ENCODE measurements around the gene PRADC1. TPM values are rescaled to one million over a fixed set of nuclear protein-coding genes. Genes with fewer than 3 reads are reported as not detected.
A peak's percentile ranks its signal among the peaks of the same experiment; 100 is the strongest.

The PRADC1 gene
- total and polyA plus RNA-seq, 9 of the 15 experiments (the other 6 are each of a cell fraction or from before 2014, with no cell fraction given), result 7.3 to 47.4 (median 34.2) TPM

DNA sequence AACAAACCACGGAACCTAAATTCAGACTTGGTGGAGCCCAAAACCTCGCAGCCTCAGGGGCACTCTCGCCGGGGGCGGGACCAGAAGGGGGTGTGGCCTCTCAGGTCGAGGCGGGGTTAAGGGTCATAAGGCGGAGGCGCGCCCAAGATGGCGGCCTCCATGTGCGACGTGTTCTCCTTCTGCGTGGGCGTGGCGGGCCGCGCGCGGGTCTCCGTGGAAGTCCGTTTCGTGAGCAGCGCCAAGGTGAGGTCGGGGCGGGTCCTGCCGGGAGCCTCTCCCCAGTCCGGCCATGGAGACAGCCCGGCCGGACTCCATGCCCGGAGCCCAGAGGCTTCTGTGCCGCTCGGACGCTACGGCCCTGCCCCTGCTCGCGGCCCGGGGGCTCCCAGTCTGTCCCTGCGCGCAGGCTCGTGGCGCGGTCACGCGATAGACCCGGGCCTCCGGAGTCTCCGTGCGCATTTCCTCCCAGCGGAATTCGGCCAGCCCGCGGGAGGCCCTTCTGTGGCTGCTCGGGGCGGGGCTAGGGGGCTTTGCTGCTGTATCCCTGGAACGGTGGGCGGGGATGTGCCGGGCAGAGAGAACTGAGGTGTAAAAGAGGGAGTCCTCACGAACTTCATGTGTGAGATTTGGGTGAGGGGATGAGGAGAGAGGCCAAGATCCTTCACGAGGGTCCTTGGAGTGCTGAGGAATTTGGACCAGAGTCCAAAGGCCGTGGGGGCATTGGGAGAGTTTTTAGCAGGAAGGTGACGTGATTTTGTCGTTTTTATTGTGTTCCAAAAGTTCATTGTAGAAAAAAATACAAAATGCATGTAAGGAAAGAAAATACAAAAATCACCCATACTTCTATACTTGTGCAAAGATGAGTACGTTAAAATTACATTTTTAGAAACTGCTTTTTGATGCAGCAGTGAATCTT lies 18.7 kb downstream of the PRADC1 start, which contains the start of gene SMYD5 (continued):
- TF ChIP-seq, protein P1, sequence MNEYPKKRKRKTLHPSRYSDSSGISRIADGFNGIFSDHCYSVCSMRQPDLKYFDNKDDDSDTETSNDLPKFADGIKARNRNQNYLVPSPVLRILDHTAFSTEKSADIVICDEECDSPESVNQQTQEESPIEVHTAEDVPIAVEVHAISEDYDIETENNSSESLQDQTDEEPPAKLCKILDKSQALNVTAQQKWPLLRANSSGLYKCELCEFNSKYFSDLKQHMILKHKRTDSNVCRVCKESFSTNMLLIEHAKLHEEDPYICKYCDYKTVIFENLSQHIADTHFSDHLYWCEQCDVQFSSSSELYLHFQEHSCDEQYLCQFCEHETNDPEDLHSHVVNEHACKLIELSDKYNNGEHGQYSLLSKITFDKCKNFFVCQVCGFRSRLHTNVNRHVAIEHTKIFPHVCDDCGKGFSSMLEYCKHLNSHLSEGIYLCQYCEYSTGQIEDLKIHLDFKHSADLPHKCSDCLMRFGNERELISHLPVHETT (CRISPR knock-in tag; conservative IDR thresholded peaks at IDR 0.05 in 1 of 2, IDR thresholded peaks at IDR 0.05 in 1 of 2), result peak in 1 of 2 experiments; percentile 39; a peak in 1 of 4 replicates
- peak; percentile 85 for TF ChIP-seq POLR2G (IDR thresholded peaks at IDR 0.05; ENCODE audit: low read depth, low read length)
- peak; percentile 55 for TF ChIP-seq VEZF1 (CRISPR knock-in tag; IDR thresholded peaks at IDR 0.05)
- TF ChIP-seq NR2C1 (IDR thresholded peaks at IDR 0.05), result peak; percentile 99
- peak; percentile 99 for TF ChIP-seq NR2C1 (tag; IDR thresholded peaks at IDR 0.05)
- TF ChIP-seq L3MBTL2 (IDR thresholded peaks at IDR 0.05), result peak; percentile 36; the same call in 1 of the 2 replicates
- TF ChIP-seq, protein P2, sequence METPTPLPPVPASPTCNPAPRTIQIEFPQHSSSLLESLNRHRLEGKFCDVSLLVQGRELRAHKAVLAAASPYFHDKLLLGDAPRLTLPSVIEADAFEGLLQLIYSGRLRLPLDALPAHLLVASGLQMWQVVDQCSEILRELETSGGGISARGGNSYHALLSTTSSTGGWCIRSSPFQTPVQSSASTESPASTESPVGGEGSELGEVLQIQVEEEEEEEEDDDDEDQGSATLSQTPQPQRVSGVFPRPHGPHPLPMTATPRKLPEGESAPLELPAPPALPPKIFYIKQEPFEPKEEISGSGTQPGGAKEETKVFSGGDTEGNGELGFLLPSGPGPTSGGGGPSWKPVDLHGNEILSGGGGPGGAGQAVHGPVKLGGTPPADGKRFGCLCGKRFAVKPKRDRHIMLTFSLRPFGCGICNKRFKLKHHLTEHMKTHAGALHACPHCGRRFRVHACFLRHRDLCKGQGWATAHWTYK (CRISPR knock-in tag; IDR thresholded peaks at IDR 0.05), result peak; percentile 25; the same call in 1 of the 2 replicates
- 0 out of 2 replicates have a peak, but pooled peaks have one; percentile 42 for TF ChIP-seq ZNF589 (CRISPR knock-in tag; IDR thresholded peaks at IDR 0.05; ENCODE audit: low read depth)
- no peak for TF ChIP-seq FOXM1 (IDR thresholded peaks at IDR 0.05; ENCODE audit: low read depth)
- peak; percentile 76; the same call in 1 of the 2 replicates for TF ChIP-seq FOXM1 (CRISPR knock-in tag; IDR thresholded peaks at IDR 0.05; ENCODE audit: low read depth)
- TF ChIP-seq GABPB1 (CRISPR knock-in tag; IDR thresholded peaks at IDR 0.05), result peak; percentile 61

All from K562 (cell line).